SHP77 treated with DMSO at 0.1 percent for 48 hours (cell line): Measurements from ENCODE around the gene DNAAF2.
"Not testable (repeated sequence)": the region's sequence is repeated elsewhere in the genome, so short reads cannot be mapped to it uniquely, and the experiment has no call there.

Experiments used
- DNase-seq: peaks from one replicate; lab custom pipeline; 2025; lab: John Stamatoyannopoulos, UW

Gene DNAAF2, protein sequence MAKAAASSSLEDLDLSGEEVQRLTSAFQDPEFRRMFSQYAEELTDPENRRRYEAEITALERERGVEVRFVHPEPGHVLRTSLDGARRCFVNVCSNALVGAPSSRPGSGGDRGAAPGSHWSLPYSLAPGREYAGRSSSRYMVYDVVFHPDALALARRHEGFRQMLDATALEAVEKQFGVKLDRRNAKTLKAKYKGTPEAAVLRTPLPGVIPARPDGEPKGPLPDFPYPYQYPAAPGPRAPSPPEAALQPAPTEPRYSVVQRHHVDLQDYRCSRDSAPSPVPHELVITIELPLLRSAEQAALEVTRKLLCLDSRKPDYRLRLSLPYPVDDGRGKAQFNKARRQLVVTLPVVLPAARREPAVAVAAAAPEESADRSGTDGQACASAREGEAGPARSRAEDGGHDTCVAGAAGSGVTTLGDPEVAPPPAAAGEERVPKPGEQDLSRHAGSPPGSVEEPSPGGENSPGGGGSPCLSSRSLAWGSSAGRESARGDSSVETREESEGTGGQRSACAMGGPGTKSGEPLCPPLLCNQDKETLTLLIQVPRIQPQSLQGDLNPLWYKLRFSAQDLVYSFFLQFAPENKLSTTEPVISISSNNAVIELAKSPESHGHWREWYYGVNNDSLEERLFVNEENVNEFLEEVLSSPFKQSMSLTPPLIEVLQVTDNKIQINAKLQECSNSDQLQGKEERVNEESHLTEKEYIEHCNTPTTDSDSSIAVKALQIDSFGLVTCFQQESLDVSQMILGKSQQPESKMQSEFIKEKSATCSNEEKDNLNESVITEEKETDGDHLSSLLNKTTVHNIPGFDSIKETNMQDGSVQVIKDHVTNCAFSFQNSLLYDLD

DNA sequence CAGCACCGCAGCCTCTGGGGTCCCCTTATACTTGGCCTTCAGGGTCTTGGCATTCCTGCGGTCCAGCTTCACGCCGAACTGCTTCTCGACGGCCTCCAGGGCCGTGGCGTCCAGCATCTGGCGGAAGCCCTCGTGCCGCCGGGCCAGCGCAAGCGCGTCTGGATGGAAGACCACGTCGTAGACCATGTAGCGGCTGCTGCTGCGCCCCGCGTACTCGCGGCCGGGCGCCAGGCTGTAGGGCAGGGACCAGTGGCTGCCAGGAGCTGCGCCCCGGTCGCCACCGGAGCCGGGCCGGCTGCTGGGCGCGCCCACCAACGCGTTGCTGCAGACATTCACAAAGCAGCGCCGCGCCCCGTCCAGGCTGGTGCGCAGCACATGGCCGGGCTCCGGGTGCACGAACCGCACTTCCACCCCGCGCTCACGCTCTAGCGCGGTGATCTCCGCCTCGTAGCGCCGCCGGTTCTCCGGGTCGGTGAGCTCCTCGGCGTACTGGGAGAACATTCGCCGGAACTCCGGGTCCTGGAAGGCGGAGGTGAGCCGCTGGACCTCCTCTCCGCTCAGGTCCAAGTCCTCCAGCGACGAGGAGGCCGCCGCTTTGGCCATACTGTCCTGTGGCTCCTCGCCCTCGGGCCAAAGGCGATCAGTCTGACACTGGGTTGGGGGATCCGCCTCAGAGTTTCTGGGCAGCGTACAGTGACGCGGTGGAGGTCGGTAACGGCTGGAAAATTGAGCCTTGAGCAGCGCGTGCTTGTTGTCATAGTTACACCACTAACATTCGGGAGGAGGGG, at the start of gene DNAAF2:
Gene DNAAF2 (minus strand): TSS at position 698 of the 788 bp plus-strand sequence. CDS start 95 bp downstream, at position 603.
- peak; percentile 30 for DNase-seq

DNA sequence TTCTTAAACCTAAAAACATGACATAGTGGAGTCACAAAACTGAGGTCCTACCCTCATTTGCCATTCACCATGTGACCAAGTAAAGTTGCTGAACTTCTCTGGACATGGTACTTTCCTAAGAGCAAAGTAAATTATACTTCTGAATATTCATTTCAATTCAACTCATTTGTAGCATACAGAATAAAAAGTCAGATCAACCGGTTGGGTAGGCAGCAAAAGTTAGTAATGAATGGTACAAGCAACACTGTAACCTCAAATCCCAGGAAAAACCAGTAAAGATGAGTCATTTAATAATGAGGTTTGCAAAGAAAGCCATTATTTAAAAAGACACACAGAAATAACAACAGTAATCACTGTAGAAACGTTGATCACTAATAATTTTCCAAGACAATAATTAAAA, 44.2 kb upstream of the DNAAF2 start:
- no peak for DNase-seq

DNA sequence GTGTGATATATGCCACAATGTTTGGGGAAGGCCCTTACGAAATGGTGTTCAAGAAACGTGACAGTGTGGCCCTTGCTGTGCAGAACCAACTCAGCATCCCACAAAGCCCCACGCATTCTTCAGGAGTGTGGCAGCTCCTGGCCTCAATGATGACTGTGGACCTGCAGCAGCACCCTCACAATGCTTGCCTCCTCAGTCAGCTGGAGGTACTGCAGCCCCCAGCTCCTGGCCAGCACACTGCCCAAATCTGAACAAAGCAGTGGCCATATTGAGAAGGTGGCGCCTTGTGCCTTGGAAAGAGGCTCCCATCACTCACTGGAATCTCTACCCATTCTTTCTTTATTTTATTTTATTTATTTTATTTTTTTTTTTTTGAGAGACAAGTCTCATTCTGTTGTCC, 42.6 kb upstream of the DNAAF2 start:
- no peak for DNase-seq

DNA sequence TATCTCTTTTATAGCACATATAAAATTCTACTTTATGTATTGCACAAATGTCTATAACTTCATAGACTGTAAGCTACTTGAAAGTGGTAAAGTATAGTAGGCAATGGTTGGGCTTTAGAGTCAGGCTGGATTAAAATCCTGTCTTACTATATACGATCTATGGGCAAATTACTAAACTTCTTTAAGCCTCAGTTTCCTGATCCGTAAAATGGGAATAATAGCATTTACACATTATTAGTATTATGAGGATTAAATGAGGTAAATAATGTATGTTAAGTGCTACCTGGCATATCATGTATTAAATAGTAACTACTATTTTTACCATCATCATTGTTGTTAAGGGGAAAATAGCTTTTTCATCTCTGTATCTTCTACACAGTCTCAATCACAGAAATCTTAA, 38.5 kb upstream of the DNAAF2 start:
- DNase-seq: no peak

DNA sequence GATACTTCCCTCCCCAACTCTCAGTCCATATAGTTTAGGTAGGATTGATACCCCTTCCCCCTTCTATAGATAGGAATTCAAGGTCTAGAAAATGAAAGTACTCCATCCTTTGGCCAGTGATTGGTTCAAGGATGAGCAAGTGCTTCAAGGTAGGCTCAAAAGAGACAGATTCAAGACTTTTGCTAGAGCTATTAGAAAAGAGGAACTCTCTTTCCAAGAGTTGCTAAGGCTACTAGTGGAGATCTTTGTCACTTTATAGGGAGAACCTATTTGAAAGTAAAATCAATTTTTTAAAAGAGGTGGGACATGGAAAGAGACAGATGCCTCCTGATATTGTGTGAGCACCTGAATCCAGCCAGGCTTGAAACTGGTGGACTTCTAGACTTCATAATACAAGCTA, 35.4 kb upstream of the DNAAF2 start:
- no peak for DNase-seq

DNA sequence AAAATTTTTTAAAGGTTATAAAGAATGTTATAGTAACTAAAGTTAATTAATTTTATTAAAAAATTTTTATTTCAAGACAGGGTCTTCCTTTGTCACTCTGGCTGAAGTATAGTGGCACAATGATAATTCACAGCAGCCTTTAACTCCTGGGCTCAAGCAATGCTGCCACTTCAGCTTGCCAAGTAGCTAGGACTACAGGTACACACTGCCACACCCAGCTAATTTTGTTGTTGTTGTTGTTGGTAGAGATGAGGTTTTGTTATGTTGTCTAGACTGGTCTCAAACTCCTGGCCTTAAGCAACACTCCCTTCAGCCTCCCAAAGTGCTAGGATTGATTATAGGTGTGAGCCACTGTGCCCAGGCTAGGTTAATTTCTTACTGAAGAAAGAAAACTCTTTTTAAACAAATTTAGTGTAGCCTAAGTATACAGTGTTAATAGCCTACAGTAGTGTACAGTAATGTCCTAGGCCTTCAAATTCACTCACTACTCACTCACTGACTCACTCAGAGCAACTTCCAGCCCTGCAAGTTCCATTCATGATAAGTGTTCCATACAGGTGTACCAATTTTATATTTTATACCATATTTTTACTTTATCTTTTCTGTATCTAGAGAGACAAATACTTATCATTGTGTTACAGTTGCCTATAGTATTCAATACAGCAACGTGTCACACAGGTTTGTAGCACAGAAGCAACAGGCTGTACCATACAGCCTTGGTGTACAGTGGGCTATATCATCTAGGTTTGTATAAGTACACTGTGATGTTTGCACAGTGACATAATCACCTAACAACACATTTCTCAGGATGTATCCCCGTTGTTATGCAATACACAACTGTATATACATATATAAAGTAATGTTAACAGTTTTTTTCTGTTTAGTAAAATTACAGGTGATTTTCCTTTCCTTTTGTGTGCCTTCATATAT, 24.7 kb upstream of the DNAAF2 start:
- DNase-seq: no peak

DNA sequence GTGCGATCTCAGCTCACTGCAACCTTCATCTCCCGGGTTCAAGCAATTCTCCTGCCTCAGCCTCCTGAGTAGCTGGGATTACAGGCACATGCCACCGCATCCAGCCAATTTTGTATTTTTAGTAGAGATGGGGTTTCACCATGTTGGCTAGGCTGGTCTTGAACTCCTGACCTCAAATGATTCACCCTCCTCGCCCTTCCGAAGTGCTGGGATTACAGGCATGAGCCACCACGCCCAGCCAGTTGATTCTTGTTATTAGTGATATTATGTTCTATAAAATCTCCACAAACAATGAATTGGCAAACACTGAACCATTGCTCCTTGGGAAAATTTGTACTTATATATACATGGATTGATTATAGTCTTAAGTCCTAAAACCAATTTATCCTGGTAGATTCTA, 22.5 kb upstream of the DNAAF2 start:
- not testable (repeated sequence) for DNase-seq

DNA sequence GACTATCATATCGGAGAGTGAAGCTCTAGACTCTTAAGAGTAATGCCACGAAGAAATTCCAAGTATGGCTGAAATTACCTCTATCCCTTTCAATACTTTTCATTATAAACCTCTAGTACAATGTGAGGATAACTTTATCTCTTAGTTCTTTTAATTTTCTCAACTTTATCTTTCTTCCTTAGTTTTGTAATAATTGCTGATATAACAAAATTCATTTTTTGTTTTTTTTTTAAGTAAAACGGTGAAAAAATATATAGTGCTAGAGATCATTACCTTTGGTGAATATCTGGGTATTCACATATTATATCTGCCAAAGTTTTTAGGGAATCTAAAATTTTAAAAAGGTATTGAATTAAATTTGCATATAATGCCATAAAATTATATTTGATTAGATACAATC, 19.5 kb upstream of the DNAAF2 start:
- no peak for DNase-seq

DNA sequence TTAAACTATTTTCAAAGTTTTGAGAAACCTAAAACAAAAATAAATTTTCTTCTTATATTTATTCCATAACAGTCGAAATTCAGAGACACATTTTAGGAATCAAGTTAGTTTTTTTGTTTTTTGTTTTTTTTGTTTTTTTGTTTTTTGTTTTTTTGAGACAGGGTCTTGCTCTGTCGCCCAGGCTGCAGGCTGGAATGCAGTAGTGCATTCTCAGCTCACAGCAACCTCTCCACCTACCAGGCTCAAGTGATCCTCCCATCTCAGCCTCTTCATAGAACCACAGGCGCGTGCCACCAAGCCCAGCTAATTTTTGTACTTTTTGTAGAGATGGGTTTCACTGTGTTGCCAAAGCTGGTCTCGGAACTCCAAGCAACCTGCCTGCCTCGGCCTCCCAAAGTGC, 18.5 kb upstream of the DNAAF2 start:
- DNase-seq: no peak

DNA sequence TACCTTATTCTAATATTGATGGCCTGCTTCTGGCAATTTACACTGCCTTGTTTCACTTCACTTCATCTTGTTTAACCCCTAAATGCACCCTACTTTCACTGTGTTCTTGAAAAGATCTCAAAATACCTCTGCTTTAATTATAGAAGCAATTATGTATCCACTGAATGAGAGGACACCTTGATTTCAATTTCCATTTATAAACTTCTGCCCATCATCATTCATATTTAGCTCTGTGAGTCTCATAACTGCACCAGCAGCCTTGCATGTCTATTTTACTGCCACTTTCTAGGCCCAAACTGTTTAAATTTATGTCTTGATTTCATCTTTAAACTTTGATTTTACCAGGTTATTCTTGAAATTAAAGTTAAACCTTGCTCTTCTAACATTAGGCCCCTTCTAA, 7.1 kb upstream of the DNAAF2 start:
- no peak for DNase-seq

DNA sequence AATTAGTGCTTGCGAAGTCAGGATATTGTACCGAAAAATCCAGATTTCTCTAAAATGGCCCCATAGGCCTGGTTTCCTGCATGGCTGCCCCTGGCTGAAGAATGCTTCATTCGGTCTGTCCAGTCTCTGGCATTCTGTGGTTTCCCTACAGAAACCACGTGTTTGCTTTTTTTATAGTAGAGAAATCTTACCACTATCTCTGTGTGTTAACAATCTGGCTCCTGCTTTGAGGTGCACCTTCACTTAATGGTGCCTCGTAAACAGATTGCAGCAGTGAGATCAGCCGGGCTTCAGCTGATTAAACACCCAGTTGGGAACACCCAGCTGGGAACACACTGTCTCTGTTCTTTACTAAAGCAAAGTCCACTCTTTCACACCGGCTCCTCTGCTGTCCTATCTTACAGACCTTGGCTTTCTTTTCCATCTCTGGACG, 6.7 kb upstream of the DNAAF2 start:
- DNase-seq: no peak

DNA sequence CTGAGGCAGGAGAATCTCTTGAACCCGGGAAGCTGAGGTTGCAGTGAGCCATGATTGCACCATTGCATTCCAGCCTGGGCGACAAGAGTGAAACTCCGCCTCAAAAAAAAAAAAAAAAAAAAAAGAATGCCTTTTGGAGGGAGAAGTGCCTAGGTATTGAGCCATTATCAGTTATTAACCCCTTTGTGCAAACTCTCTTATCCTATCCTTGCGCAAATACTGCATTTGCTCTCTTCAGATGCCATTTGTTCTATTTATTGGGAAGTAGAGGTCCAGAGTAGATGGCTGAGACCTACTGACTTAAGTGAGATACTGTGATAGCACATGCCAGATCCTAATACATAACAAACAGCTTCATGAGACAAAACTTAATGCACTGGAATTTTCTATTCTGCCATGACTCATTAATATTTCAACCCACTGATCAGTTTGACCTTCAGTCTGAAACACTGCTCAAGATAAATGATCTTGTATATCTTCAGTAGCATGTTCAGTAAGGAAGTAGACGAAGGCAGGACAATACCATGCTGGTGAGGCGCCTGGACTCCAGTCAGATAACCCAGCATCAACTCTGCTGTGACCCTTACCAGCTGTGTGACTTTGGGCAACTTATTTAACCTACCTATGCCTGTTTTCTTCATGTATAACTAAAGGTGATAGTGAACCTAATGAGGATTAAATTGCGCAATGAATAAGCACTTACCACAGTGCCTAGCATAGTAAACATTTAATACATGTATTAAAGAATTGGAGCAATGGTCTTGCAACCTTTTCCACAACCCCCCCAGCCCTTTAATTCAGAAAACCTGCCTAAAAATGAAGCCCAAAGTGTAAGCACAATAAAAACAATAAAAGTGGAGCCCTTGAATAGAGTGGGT, 5.7 kb upstream of the DNAAF2 start:
- DNase-seq: no peak

DNA sequence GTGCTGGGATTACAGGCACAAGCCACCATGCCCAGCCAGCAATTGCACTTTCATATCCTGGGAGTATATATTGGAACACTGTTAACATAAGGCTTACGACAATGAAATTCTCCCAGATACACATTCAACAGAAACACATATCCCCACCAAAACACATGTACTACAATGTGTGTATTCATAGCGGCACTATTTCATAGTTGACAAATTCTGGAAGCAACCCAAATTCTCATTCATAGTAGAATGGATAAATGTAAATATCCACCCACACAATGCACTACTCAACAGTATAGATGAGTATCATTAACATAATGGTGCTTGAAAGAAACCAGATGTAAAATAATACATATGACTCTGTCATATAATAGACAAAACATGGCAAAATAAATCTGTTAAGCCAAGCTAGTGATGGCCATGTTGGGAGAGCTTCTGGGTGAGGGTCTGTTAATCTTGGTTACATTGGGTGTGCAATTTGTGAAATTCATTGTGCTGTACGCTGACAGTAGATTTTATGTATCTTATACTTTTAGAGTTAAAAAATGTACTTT, 2.6 kb upstream of the DNAAF2 start:
- DNase-seq: no peak

DNA sequence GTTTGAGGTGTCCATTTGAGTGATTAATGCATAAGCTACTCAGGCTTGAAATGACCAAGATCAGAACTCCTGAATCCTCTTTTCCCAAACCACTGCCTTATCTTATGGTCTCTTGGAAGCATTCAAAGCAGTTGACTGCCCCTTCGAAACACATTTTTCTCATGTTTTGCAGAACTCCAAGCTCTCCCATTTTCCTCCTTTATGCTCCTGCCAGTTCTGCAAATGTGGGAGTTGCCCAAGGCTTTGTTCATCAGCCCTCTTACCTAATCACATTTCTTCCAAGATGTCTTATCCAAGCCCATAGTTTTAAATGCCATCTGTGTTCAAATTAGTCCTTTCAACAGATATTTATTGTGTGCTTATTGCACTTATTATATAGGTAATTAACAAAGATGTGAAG, 1.8 kb upstream of the DNAAF2 start:
- DNase-seq: no peak

DNA sequence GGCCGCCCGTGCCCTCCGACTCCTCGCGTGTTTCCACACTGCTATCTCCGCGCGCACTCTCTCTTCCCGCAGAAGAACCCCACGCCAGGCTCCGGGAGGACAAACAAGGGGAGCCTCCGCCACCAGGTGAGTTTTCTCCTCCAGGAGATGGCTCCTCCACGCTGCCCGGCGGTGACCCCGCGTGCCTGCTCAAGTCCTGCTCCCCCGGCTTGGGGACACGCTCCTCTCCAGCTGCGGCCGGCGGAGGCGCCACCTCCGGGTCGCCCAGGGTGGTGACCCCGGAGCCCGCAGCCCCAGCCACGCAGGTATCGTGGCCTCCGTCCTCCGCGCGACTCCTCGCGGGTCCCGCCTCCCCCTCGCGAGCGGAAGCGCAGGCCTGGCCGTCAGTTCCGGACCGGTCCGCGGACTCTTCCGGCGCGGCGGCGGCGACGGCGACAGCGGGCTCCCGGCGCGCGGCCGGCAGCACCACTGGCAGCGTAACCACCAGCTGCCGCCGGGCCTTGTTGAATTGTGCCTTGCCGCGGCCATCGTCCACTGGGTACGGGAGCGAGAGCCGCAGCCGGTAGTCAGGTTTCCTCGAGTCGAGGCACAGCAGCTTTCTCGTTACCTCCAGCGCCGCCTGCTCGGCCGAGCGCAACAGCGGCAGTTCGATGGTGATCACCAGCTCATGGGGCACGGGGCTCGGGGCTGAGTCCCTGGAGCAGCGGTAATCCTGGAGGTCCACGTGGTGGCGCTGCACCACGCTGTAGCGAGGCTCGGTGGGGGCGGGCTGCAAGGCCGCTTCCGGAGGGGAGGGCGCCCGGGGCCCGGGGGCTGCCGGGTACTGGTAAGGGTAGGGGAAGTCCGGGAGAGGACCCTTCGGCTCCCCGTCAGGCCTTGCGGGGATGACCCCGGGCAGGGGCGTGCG, 1.2 kb downstream of the DNAAF2 start:
- DNase-seq: peak; percentile 84

DNA sequence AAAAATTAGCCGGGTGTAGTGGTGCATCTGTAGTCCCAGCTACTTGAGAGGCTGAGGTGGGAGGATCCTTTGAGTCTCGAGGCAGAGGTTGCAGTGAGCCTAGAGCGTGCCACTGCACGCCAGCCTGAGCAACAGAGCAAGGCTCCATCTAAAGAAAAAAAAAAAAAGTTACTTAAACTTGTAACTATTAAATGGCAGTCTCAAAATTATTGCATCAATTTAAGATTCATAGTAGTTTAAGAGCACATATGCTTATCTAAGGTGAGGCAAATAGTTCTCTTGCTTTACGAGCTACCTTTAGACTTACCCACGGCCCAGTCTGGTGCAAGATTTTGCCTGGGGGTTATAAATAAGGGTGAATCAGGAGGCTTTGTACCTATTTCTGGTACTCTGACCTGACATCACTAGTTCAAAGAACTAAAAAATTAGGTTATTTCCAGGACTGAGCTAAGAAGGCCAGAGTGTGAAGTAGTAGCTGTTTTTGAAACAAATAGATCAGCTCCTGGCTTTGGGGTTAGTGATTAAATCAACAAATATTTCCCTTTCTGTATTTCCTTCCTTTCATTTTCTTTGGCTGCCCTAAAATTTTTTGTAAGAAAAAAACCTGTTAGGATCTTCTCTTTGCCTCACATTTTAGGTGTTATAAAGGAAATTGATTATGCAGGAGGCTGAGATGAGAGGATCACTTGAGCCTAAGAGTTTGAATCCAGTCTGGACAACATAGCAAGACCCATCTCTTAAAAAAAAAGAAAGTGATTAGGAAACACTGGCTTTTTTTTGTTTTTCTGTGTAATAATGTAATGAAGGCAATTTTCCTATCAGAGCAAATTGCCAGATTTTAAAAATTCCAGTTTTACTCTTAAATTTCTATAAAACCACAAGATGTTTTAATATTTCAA, 10.9 kb downstream of the DNAAF2 start:
- no peak for DNase-seq

DNA sequence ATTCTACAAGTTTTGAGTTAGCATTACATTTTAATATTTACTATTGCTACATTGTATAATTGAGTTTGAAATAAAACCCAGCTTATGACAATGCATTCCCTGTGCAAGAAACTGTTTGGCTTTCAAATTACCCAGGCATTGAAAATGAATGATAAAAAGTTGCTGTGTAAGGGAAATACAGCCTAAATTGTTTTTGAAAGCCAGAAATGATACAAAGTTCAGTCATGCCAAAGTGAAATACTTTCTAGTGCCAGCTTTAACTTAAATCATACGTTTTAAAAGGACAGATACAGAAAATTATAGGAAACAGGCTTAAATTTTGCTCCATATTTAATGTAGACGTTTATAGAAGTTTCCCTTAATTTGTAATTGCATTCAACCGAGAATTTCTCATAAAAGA, 11.7 kb downstream of the DNAAF2 start:
- DNase-seq: no peak
